Mucosa of rectum (tissue), 2 donors: ENCODE measurements around the gene ARID4A.
A peak's percentile ranks its signal among the peaks of the same experiment; 100 is the strongest.

ENCODE experiments used
- H3K27ac ChIP-seq, 2 donors: one replicate each; pipeline ENCODE4 v1.7.0; 2013; ENCODE audit warnings: inconsistent platforms in 2 of 2, low read depth in 2 of 2, low read length in 2 of 2
- H3K27me3 ChIP-seq, 2 donors: one replicate each; pipeline ENCODE4 v1.7.0; 2013; ENCODE audit warnings: low read length in 2 of 2; ENCODE audit not compliant: control insufficient read depth in 2 of 2, insufficient read depth in 2 of 2
- H3K36me3 ChIP-seq, 2 donors: one replicate each; pipeline ENCODE4 v1.7.0; 2013; ENCODE audit warnings: low read length in 2 of 2; ENCODE audit not compliant: control insufficient read depth in 2 of 2, insufficient read depth in 2 of 2
- H3K4me1 ChIP-seq, 2 donors: one replicate each; pipeline ENCODE4 v1.7.0; 2013; ENCODE audit warnings: low read length in 2 of 2, mild to moderate bottlenecking in 1 of 2; ENCODE audit not compliant: control insufficient read depth in 2 of 2, insufficient read depth in 2 of 2
- H3K4me3 ChIP-seq, 2 donors: one replicate each; pipeline ENCODE4 v1.7.0; 2013; ENCODE audit warnings: low read length in 2 of 2
- H3K9ac ChIP-seq, 2 donors: one replicate each; pipeline ENCODE4 v1.7.0; 2013; ENCODE audit warnings: low read length in 2 of 2, low read depth in 1 of 2, mild to moderate bottlenecking in 1 of 2
- H3K9me3 ChIP-seq, 2 donors: one replicate each; pipeline ENCODE4 v1.7.0; 2013; ENCODE audit warnings: low read length in 2 of 2; ENCODE audit not compliant: control insufficient read depth in 2 of 2
- donor health status: healthy.
- donor health status: Normal muscosa, but diverticular disease.

Gene ARID4A

DNA sequence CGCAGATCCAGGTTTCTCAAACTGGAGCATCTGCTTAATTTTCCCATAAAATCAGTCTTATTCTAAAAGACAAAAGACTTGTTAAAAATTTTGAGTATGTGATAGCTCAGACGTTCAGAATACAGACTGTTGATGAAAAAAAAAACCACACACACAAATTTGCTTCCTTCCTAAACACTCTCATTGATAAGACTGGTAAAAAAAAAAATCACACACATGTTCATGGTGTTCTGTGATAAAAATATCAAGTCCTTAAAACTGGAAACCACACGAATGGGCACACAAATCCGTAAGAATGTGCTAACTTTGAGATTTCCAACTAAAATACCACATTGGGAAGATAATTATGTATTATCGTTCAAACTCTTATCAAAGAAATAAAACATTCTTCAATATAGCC, 6.7 kb upstream of the ARID4A start:
- H3K27me3 ChIP-seq, result no peaks in the 10 kb centered on the region
- no peak overlapping the region for H3K9ac ChIP-seq
- no peaks in the 10 kb centered on the region for H3K9me3 ChIP-seq
- H3K36me3 ChIP-seq, result peaks cover 54 to 74% of the 10 kb centered on the region in 2 donors
- H3K4me1 ChIP-seq, result peaks cover 2 to 3% of the 10 kb centered on the region in 2 donors
- no peak overlapping the region for H3K27ac ChIP-seq
- H3K4me3 ChIP-seq, result no peak overlapping the region

DNA sequence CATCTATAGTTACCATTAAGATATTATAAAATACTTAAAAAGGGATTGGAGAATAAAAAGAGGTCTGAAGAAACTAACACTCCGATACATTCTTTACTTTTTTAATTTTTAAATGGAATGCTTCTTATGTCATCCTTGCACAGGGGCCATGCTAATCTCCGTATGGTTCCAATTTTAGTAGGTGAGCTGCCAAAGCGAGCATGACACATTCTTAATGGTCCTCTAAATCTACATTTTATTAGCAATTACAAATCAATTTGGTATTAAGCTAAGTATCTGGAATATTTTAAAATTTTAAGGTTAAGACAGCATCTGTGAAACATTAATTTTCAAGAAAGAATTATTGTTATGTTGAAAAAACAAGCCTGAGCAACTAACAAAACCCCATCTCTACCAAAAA, 6.2 kb upstream of the ARID4A start:
- no peaks in the 10 kb centered on the region for H3K27me3 ChIP-seq
- H3K4me1 ChIP-seq, result peaks cover 4 to 6% of the 10 kb centered on the region in 2 donors
- peaks cover 54 to 71% of the 10 kb centered on the region in 2 donors for H3K36me3 ChIP-seq
- H3K9ac ChIP-seq, result no peak overlapping the region
- no peaks in the 10 kb centered on the region for H3K9me3 ChIP-seq
- no peak overlapping the region for H3K27ac ChIP-seq
- no peak overlapping the region for H3K4me3 ChIP-seq

- peaks cover 4 to 6% of the 10 kb centered on the region in 2 donors for H3K4me1 ChIP-seq
- no peak overlapping the region for H3K9ac ChIP-seq
- no peaks in the 10 kb centered on the region for H3K27me3 ChIP-seq
- no peaks in the 10 kb centered on the region for H3K9me3 ChIP-seq
- no peak overlapping the region for H3K4me3 ChIP-seq
- H3K27ac ChIP-seq, result no peak overlapping the region
- peaks cover 44 to 53% of the 10 kb centered on the region in 2 donors for H3K36me3 ChIP-seq
Observed at GRCh38 chr14:58294201-58294600, 4.2 kb upstream of the ARID4A start.

DNA sequence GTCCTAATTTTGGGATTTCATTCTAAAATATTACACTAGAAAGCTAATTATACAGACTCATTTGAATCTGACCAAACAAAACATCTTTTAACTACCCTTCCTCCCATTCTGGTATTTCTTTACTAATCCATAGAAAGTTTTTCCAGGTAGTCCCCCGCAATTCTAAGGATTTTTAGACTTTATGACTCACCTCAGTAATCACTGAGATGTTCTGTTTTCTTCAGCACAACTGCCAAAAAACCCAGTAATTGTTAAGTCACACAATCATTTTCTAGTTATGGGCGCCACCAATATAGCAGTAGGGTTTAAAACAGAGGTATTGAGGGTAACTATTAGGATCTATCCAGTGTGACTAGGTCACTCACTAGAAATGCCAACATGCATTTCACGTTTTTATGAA, 1.6 kb upstream of the ARID4A start:
- H3K4me3 ChIP-seq, result peak overlapping the region; percentile 99
- H3K27me3 ChIP-seq, result no peaks in the 10 kb centered on the region
- peaks cover 6 to 10% of the 10 kb centered on the region in 2 donors for H3K4me1 ChIP-seq
- H3K9me3 ChIP-seq, result no peaks in the 10 kb centered on the region
- peaks cover 25 to 34% of the 10 kb centered on the region in 2 donors for H3K36me3 ChIP-seq
- H3K27ac ChIP-seq, result peak overlapping the region; percentile 97 to 100
- H3K9ac ChIP-seq, result peak overlapping the region; percentile 91 to 98

DNA sequence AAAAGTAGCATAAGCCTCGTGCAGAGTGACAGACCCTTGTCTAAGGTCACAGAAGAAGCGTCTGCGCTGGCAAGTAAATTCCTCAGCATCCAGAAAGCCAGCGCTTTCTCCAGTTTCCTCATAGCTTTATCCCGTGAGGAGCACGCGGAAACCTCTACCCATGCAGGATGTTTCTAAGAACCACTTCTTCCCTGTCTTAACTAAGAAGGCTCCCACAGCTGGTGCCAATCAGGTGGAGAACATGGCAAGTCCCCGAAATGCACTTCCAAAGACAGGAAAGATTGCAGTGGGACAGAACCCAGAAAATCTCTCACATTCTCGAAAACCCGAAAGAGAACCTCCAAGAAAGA, 968 bp upstream of the ARID4A start:
- Histone ChIP-seq H3K36me3 (peaks cover 19 to 34% of the 10 kb centered on the region in 2 donors), H3K4me1 (peaks cover 6 to 10% of the 10 kb centered on the region in 2 donors), H3K27ac (peak overlapping the region; percentile 97 to 100), H3K9ac (peak overlapping the region; percentile 91 to 98), H3K4me3 (peak overlapping the region; percentile 99), H3K27me3 (no peaks in the 10 kb centered on the region), H3K9me3 (no peaks in the 10 kb centered on the region)

- Histone ChIP-seq H3K27ac (peak overlapping the region; percentile 97 to 100), H3K36me3 (peaks cover 14 to 28% of the 10 kb centered on the region in 2 donors), H3K9me3 (no peaks in the 10 kb centered on the region), H3K4me1 (peaks cover 6 to 10% of the 10 kb centered on the region in 2 donors), H3K9ac (peak overlapping the region; percentile 91 to 98), H3K4me3 (peak overlapping the region; percentile 99 to 100), H3K27me3 (no peaks in the 10 kb centered on the region)
Observed at GRCh38 chr14:58297762-58298476, 436 bp upstream of the ARID4A start.

GRCh38 chr14:58299401-58300330, 1.3 kb downstream of the ARID4A start:
- Histone ChIP-seq H3K9me3 (no peaks in the 10 kb centered on the region), H3K9ac (peak overlapping the region; percentile 85 to 93), H3K4me3 (peak overlapping the region; percentile 99 to 100), H3K27ac (peak overlapping the region; percentile 93 to 97), H3K4me1 (peaks cover 6 to 10% of the 10 kb centered on the region in 2 donors), H3K36me3 (peaks cover 10 to 20% of the 10 kb centered on the region in 2 donors), H3K27me3 (no peaks in the 10 kb centered on the region)

DNA sequence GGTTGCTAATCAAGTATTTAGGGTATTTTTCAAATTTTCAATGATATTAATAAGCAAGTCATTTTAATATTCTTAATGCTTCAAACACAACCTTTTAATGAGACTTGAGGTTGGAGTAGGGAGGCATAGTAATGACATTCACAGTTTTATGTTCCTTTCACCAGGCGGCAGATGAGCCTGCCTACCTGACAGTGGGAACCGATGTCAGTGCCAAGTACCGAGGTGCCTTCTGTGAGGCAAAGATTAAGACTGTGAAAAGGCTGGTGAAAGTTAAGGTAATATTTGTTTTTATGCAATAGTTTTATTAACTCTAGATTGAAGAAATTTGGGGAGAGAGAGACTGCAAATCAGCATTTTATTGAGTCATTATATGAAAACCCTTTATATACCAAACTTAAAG, 3.1 kb downstream of the ARID4A start:
- Histone ChIP-seq H3K36me3 (peaks cover 22 to 25% of the 10 kb centered on the region in 2 donors), H3K27me3 (no peaks in the 10 kb centered on the region), H3K4me3 (no peak overlapping the region), H3K27ac (no peak overlapping the region), H3K9me3 (no peaks in the 10 kb centered on the region), H3K9ac (no peak overlapping the region), H3K4me1 (peaks cover 3 to 10% of the 10 kb centered on the region in 2 donors)

DNA sequence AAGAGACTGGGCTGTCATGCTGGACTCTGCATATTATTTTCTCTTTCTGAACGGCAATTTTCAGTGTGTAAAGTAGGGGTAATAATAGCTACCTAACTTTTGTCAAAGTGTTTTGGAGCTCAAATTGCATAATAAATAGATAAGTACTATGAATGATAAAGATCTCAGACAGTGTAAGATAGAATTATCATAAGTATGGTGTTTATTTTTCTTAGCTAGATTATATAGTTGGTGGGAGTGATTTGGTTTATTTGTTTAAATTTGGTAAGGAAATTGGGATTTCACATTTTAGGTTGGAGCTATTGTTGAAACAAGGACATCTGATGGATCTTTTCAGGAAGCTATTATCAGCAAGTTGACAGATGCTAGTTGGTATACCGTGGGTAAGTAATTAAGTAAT, 7.4 kb downstream of the ARID4A start:
- Histone ChIP-seq H3K36me3 (peaks cover 29 to 41% of the 10 kb centered on the region in 2 donors), H3K4me3 (no peak overlapping the region), H3K27ac (no peak overlapping the region), H3K9me3 (no peaks in the 10 kb centered on the region), H3K4me1 (no peaks in the 10 kb centered on the region), H3K27me3 (no peaks in the 10 kb centered on the region), H3K9ac (no peak overlapping the region)
